Endothelial cell of umbilical vein (primary cell): ENCODE results near the gene FLG. TPM values are rescaled to one million over a fixed set of nuclear protein-coding genes. Genes with fewer than 3 reads are reported as not detected.

Experiments used
- BruUV-seq: library from RNA; stranded (reverse); fragments of 400-500 nt; replicated peaks from 2 replicates; lab custom pipeline; 2021; lab: Mats Ljungman, UMichigan
- CTCF ChIA-PET: fragments of 300-600, 350-600 bp; sonication (Branson Sonifier 250); formaldehyde crosslinking; loops from one replicate; lab custom pipeline; 2021; ENCODE audit warnings: antibody characterized with exemption, inconsistent platforms; lab: Charles Lee
- POLR2A ChIA-PET: fragments of 300-600, 350-600 bp; sonication (Branson Sonifier 250); formaldehyde crosslinking; loops from one replicate; lab custom pipeline; 2021; ENCODE audit warnings: antibody characterized with exemption, inconsistent platforms; lab: Charles Lee
- DNase-seq: peaks from one replicate; pipeline ENCODE4 v3.0.0-alpha.2; 2011; ENCODE audit warnings: low read depth, low spot score
- FAIRE-seq: peaks from 2 replicates; lab custom pipeline; 2011; peaks lifted over from hg19 to GRCh38; lab: Jason Lieb, UNC
- H2AFZ ChIP-seq: 2 replicates; pipeline ENCODE4 v1.6.0; 2012; ENCODE audit warnings: low read depth, low read length, control low read depth, inconsistent platforms
- H3K27ac ChIP-seq: 2 replicates; pipeline ENCODE4 v1.5.1; 2011; ENCODE audit warnings: low read depth, mild to moderate bottlenecking, control low read depth, low read length, moderate library complexity; ENCODE audit not compliant: insufficient read depth
- H3K27me3 ChIP-seq, 2 experiments: 2 replicates each; pipeline versions ENCODE4 v1.6.0 to v1.6.1; 2011; ENCODE audit warnings: low read length in 2 of 2, mixed read lengths in 1 of 2; ENCODE audit not compliant: control insufficient read depth in 2 of 2, insufficient read depth in 2 of 2
- H3K36me3 ChIP-seq, 2 experiments: 2 replicates in 1 of 2; 3 replicates in 1 of 2; pipeline ENCODE4 v1.5.1; 2011; ENCODE audit warnings: low read length in 2 of 2, mild to moderate bottlenecking in 1 of 2, moderate library complexity in 1 of 2; ENCODE audit not compliant: control insufficient read depth in 2 of 2, insufficient read depth in 2 of 2; ENCODE audit errors: extremely low read depth in 1 of 2
- H3K4me1 ChIP-seq: 3 replicates; pipeline ENCODE4 v1.5.1; 2011; ENCODE audit warnings: mild to moderate bottlenecking, low read length; ENCODE audit not compliant: control insufficient read depth, insufficient read depth; ENCODE audit errors: extremely low read depth
- H3K4me2 ChIP-seq: 2 replicates; pipeline ENCODE4 v1.6.1; 2011; ENCODE audit warnings: low read length, control low read depth, mixed read lengths; ENCODE audit not compliant: insufficient read depth
- H3K4me3 ChIP-seq, 3 experiments: fragments of 200-600 bp in 1 of 3; sonication (generic), shearing (Covaris generic) in 1 of 3; replicated peaks in 1 of 3; 2 replicates each; pipeline ENCODE4 v1.5.1; 2011 to 2016; ENCODE audit warnings: control low read depth in 3 of 3, low read length in 3 of 3, mild to moderate bottlenecking in 2 of 3, inconsistent platforms in 1 of 3, low read depth in 1 of 3, moderate library complexity in 1 of 3; ENCODE audit not compliant: insufficient read depth in 1 of 3
- H3K79me2 ChIP-seq: 2 replicates; pipeline ENCODE4 v1.6.0; 2012; ENCODE audit warnings: low read length, inconsistent platforms; ENCODE audit not compliant: control insufficient read depth, insufficient read depth
- H3K9ac ChIP-seq: replicated peaks from 2 replicates; pipeline ENCODE3; 2011; ENCODE audit warnings: low read length, control low read depth; ENCODE audit not compliant: insufficient read depth; ENCODE audit errors: extremely low read depth
- H3K9me1 ChIP-seq: replicated peaks from 3 replicates; pipeline ENCODE4 v1.6.0; 2011; ENCODE audit warnings: mild to moderate bottlenecking, low read length; ENCODE audit not compliant: control insufficient read depth, insufficient read depth; ENCODE audit errors: extremely low read depth
- H3K9me3 ChIP-seq: replicated peaks from 2 replicates; pipeline ENCODE4 v1.5.1; 2012; ENCODE audit warnings: low read length, inconsistent platforms; ENCODE audit not compliant: control insufficient read depth, insufficient read depth
- H4K20me1 ChIP-seq: replicated peaks from 2 replicates; pipeline ENCODE3; 2011; ENCODE audit warnings: mild to moderate bottlenecking, low read length; ENCODE audit not compliant: control insufficient read depth, insufficient read depth; ENCODE audit errors: extremely low read depth
- CTCF ChIP-seq, 2 donors: IDR thresholded peaks; 1 replicate in 1 of 2; 2 replicates in 1 of 2; pipeline ENCODE4 v1.5.1; 2011; ENCODE audit warnings: low read length in 2 of 2, mild to moderate bottlenecking in 2 of 2, moderate library complexity in 2 of 2, control low read depth in 1 of 2, inconsistent platforms in 1 of 2, low read depth in 1 of 2; ENCODE audit not compliant: insufficient read depth in 1 of 2; ENCODE audit errors: extremely low read depth in 1 of 2
- EZH2 ChIP-seq: IDR thresholded peaks from 2 replicates; pipeline ENCODE4 v1.6.1; 2012; ENCODE audit warnings: borderline replicate concordance, low read depth, mild to moderate bottlenecking, moderate library complexity, low read length, inconsistent platforms; ENCODE audit not compliant: severe bottlenecking
- FOS ChIP-seq: IDR thresholded peaks from 2 replicates; pipeline ENCODE4 v1.6.1; 2011; ENCODE audit warnings: mild to moderate bottlenecking, low read length, moderate library complexity, borderline replicate concordance; ENCODE audit not compliant: insufficient read depth
- GATA2 ChIP-seq: IDR thresholded peaks from 2 replicates; pipeline ENCODE4 v1.7.0; 2011; ENCODE audit warnings: low read depth, mild to moderate bottlenecking, moderate library complexity, mixed read lengths, low read length; ENCODE audit not compliant: insufficient read length, insufficient read depth
- JUN ChIP-seq: IDR thresholded peaks from 2 replicates; pipeline ENCODE4 v1.6.1; 2011; ENCODE audit warnings: borderline replicate concordance, low read depth; ENCODE audit not compliant: insufficient read length, insufficient read depth
- MAX ChIP-seq: IDR thresholded peaks from 2 replicates; pipeline ENCODE4 v1.6.1; 2011; ENCODE audit not compliant: insufficient read depth, insufficient read length
- MYC ChIP-seq: IDR thresholded peaks from one replicate; pipeline ENCODE4 v1.6.1; 2011; ENCODE audit warnings: mild to moderate bottlenecking, low read depth, low read length
- POLR2A ChIP-seq: IDR thresholded peaks from 2 replicates; pipeline ENCODE4 v1.6.1; 2012; ENCODE audit warnings: low read depth, mild to moderate bottlenecking, control low read depth, low read length
- POLR2AphosphoS5 ChIP-seq: IDR thresholded peaks from 2 replicates; pipeline ENCODE4 v1.6.1; 2012; ENCODE audit warnings: low read depth, mild to moderate bottlenecking, control low read depth, low read length, moderate library complexity; ENCODE audit not compliant: insufficient read depth
- dilution Hi-C: fragments of 300-500 bp; cut with MboI; formaldehyde crosslinking; loops from one replicate; pipeline ENCODE4 v1.15.0; 2019; ENCODE audit warnings: low sequenced_read_pairs; ENCODE audit not compliant: extremely low pct_ligation_motif_present
- intact Hi-C: fragments of 100-400 bp; cut with micrococcal nuclease; formaldehyde crosslinking; loops from one replicate; pipeline ENCODE4 v1.10.0; 2022
- polyA plus RNA-seq, 4 experiments: library from polyadenylated mRNA; depleted of rRNA in 3 of 4; stranded (reverse) in 3 of 4; unstranded in 1 of 4; fragments of >200 nt; gene quantifications; 2 replicates each; pipeline versions ENCODE4 v1.2.1 to v1.2.3, GENCODE V29; 2011 to 2012; ENCODE audit warnings: missing spikeins in 1 of 4
- total RNA-seq: library from RNA; stranded (reverse); gene quantifications from 2 replicates; pipeline ENCODE4 v1.2.3, GENCODE V29; 2021

The FLG gene
- total and polyA plus RNA-seq, 2 donors (not counting 3 experiments of a cell fraction or from before 2014, with no cell fraction given) = not detected

- ChIA-PET POLR2A (no interaction called here), CTCF (no interaction called here)
- intact Hi-C loops = no loop called here
- H3K27ac ChIP-seq = no peak overlapping the region
- H3K9me1 ChIP-seq = no peaks in the 10 kb centered on the region
- H3K27me3 ChIP-seq = no peaks in the 10 kb centered on the region
- dilution Hi-C loops = no loop called here
- BruUV-seq = no TSS peak
- H3K36me3 ChIP-seq = no peaks in the 10 kb centered on the region
- FAIRE-seq (no peak), DNase-seq (no peak)
- H3K9me3 ChIP-seq = no peaks in the 10 kb centered on the region
- TF ChIP-seq GATA2 (no peak), MYC (no peak), POLR2AphosphoS5 (no peak), POLR2A (no peak), JUN (no peak), EZH2 (no peak), CTCF (IDR thresholded peaks at IDR 0.05; ENCODE audit: extremely low read depth in 1 of 2, insufficient read depth in 1 of 2, low read depth in 1 of 2, low read length in 2 of 2) (no peak), FOS (no peak), MAX (no peak)
- H3K9ac ChIP-seq = no peak overlapping the region
- H3K4me2 ChIP-seq = no peak overlapping the region
- no peak overlapping the region for H3K4me3 ChIP-seq
- H4K20me1 ChIP-seq = no peaks in the 10 kb centered on the region
- H2AFZ ChIP-seq = no peak overlapping the region
- no peaks in the 10 kb centered on the region for H3K4me1 ChIP-seq
- no peaks in the 10 kb centered on the region for H3K79me2 ChIP-seq
These were observed 47.6 kb upstream of the FLG start for GRCh38 chr1:152372672-152373071.
